ENCODE results near the gene NDNF. TPM values are rescaled to one million over a fixed set of nuclear protein-coding genes. Genes with fewer than 3 reads are reported as not detected.

The NDNF gene
- total RNA-seq, 1 donor from 2014 or later, result 33.3 TPM

- TF ChIP-seq CTCF (IDR thresholded peaks at IDR 0.05; ENCODE audit: unreplicated experiment), result no peak
- Mint-ChIP-seq H3K4me1 (ENCODE audit: unreplicated experiment) (peaks cover 44% of the 10 kb centered on the region), H3K9me3 (ENCODE audit: unreplicated experiment) (no peaks in the 10 kb centered on the region), H3K27ac (ENCODE audit: unreplicated experiment) (no peak overlapping the region), H3K4me3 (ENCODE audit: unreplicated experiment) (no peak overlapping the region), H3K36me3 (ENCODE audit: low read depth, unreplicated experiment) (peaks cover 4% of the 10 kb centered on the region), H3K27me3 (ENCODE audit: unreplicated experiment) (no peaks in the 10 kb centered on the region)
- DNase-seq (ENCODE audit: low spot score), result no peak
Measured at GRCh38 chr4:121064482-121064881, 7.9 kb downstream of the NDNF start.

- DNase-seq (ENCODE audit: low spot score), result no peak
- Mint-ChIP-seq H3K4me3 (ENCODE audit: unreplicated experiment) (no peak overlapping the region), H3K9me3 (ENCODE audit: unreplicated experiment) (no peaks in the 10 kb centered on the region), H3K27ac (ENCODE audit: unreplicated experiment) (peak overlapping the region; percentile 49), H3K4me1 (ENCODE audit: unreplicated experiment) (peaks cover 45% of the 10 kb centered on the region), H3K27me3 (ENCODE audit: unreplicated experiment) (no peaks in the 10 kb centered on the region), H3K36me3 (ENCODE audit: low read depth, unreplicated experiment) (peaks cover 4% of the 10 kb centered on the region)
- no peak for TF ChIP-seq CTCF (IDR thresholded peaks at IDR 0.05; ENCODE audit: unreplicated experiment)
Measured at GRCh38 chr4:121062521-121062920, 9.8 kb downstream of the NDNF start.

- Mint-ChIP-seq H3K27me3 (ENCODE audit: unreplicated experiment) (no peaks in the 10 kb centered on the region), H3K36me3 (ENCODE audit: low read depth, unreplicated experiment) (peaks cover 4% of the 10 kb centered on the region), H3K27ac (ENCODE audit: unreplicated experiment) (no peak overlapping the region), H3K4me1 (ENCODE audit: unreplicated experiment) (peaks cover 51% of the 10 kb centered on the region), H3K4me3 (ENCODE audit: unreplicated experiment) (no peak overlapping the region), H3K9me3 (ENCODE audit: unreplicated experiment) (no peaks in the 10 kb centered on the region)
- TF ChIP-seq CTCF (IDR thresholded peaks at IDR 0.05; ENCODE audit: unreplicated experiment), result no peak
- DNase-seq (ENCODE audit: low spot score), result no peak
Measured at GRCh38 chr4:121061861-121062260, 10.5 kb downstream of the NDNF start.

- Mint-ChIP-seq H3K27ac (ENCODE audit: unreplicated experiment) (no peak overlapping the region), H3K4me1 (ENCODE audit: unreplicated experiment) (peaks cover 57% of the 10 kb centered on the region), H3K4me3 (ENCODE audit: unreplicated experiment) (no peak overlapping the region), H3K27me3 (ENCODE audit: unreplicated experiment) (no peaks in the 10 kb centered on the region), H3K9me3 (ENCODE audit: unreplicated experiment) (no peaks in the 10 kb centered on the region), H3K36me3 (ENCODE audit: low read depth, unreplicated experiment) (peaks cover 4% of the 10 kb centered on the region)
- DNase-seq (ENCODE audit: low spot score), result no peak
- no peak for TF ChIP-seq CTCF (IDR thresholded peaks at IDR 0.05; ENCODE audit: unreplicated experiment)
Measured at GRCh38 chr4:121061215-121061614, 11.1 kb downstream of the NDNF start.

GRCh38 chr4:121057466-121057922 is 14.8 kb downstream of the NDNF start:
- peak; percentile 31 for DNase-seq (ENCODE audit: low spot score)
- no peak for TF ChIP-seq CTCF (IDR thresholded peaks at IDR 0.05; ENCODE audit: unreplicated experiment)
- Mint-ChIP-seq H3K36me3 (ENCODE audit: low read depth, unreplicated experiment) (peaks cover 8% of the 10 kb centered on the region), H3K4me1 (ENCODE audit: unreplicated experiment) (peaks cover 75% of the 10 kb centered on the region), H3K4me3 (ENCODE audit: unreplicated experiment) (no peak overlapping the region), H3K9me3 (ENCODE audit: unreplicated experiment) (no peaks in the 10 kb centered on the region), H3K27me3 (ENCODE audit: unreplicated experiment) (no peaks in the 10 kb centered on the region), H3K27ac (ENCODE audit: unreplicated experiment) (peak overlapping the region; percentile 93)

Measured in endothelial cell (in vitro differentiated cells).